Panc1 (cell line): ENCODE data around the gene VAMP2.

Experiments
- POLR2AphosphoS5 ChIP-seq: IDR thresholded peaks from 2 replicates; pipeline ENCODE4 v1.6.1; 2012; ENCODE audit warnings: mild to moderate bottlenecking, low read depth, low read length, moderate library complexity
- TCF7L2 ChIP-seq: IDR thresholded peaks from 2 replicates; pipeline ENCODE4 v1.6.1; 2011; ENCODE audit warnings: mild to moderate bottlenecking, low read depth, low read length, inconsistent platforms
- TF ChIP-seq, protein P1 (sequence below): fragments of 450-650 bp; IDR thresholded peaks from 2 replicates; pipeline ENCODE4 v1.5.1; 2017; ENCODE audit warnings: mild to moderate bottlenecking

DNA sequence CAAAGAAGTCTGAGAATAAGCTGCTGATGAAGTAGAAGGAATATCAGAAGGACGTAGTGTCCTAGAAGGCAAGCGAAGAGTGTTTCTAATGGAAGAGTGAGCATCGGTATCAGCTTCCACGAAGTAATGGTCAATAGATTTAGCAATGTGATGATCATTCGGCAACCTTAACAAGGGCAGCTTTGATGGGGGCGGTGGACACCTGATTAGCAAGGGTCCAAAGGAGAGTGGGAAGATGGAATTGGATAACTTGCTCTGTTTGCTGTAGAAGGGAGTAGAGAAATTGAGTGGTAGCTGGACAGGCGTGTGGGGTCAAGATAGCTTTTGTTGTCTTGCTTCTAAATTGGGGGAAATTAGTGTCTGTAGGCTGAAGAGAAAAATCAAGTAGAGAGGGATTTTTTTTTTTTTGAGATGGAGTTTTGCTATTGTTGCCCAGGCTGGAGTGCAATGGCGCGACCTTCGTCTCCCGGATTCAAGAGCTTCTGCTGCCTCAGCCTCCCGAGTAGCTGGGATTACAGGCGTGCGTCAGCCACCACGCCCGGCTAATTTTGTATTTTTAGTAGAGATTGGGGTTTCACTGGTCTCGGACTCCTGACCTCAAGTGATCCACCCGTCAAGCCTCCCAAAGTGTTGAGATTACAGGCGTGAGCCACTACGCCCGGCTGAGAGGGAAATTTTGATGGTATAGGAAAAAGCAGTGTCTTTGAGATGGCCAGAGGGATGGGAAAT, 24.9 kb downstream of the VAMP2 start:
- no peak for TF ChIP-seq POLR2AphosphoS5
- TF ChIP-seq, protein P1, sequence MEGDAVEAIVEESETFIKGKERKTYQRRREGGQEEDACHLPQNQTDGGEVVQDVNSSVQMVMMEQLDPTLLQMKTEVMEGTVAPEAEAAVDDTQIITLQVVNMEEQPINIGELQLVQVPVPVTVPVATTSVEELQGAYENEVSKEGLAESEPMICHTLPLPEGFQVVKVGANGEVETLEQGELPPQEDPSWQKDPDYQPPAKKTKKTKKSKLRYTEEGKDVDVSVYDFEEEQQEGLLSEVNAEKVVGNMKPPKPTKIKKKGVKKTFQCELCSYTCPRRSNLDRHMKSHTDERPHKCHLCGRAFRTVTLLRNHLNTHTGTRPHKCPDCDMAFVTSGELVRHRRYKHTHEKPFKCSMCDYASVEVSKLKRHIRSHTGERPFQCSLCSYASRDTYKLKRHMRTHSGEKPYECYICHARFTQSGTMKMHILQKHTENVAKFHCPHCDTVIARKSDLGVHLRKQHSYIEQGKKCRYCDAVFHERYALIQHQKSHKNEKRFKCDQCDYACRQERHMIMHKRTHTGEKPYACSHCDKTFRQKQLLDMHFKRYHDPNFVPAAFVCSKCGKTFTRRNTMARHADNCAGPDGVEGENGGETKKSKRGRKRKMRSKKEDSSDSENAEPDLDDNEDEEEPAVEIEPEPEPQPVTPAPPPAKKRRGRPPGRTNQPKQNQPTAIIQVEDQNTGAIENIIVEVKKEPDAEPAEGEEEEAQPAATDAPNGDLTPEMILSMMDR: no peak
- TF ChIP-seq TCF7L2: no peak
